Measurements from ENCODE around the gene CLASP1. TPM values are rescaled to one million over a fixed set of nuclear protein-coding genes. Genes with fewer than 3 reads are reported as not detected.

CLASP1 gene
- total RNA-seq, 4 donors from 2014 or later: 28.9 to 58.0 (median 41.9) TPM

GRCh38 chr2:121577381-121577780 lies 71.9 kb downstream of the CLASP1 start:
- H3K4me3 ChIP-seq: no peak overlapping the region
- no peak overlapping the region for H3K27ac ChIP-seq
- H3K9me3 ChIP-seq: no peaks in the 10 kb centered on the region
- H3K27me3 ChIP-seq: no peaks in the 10 kb centered on the region
- peaks cover 0 to 14% (median 0%) of the 10 kb centered on the region in 3 donors for H3K4me1 ChIP-seq
- DNase-seq: no peak
- TF ChIP-seq CTCF (IDR thresholded peaks at IDR 0.05) (no peak), POLR2A (IDR thresholded peaks at IDR 0.05) (no peak)
- H3K36me3 ChIP-seq: no peaks in the 10 kb centered on the region
- 85% methylated on average over 1 of the region's 1 CpG for WGBS, 2 donors
- intact Hi-C loops (cut with DNase I): no loop called here

- H3K4me1 ChIP-seq: peaks cover 0 to 14% (median 0%) of the 10 kb centered on the region in 3 donors
- TF ChIP-seq POLR2A (IDR thresholded peaks at IDR 0.05) (no peak), CTCF (IDR thresholded peaks at IDR 0.05) (no peak)
- no peak overlapping the region for H3K27ac ChIP-seq
- WGBS, 2 donors: 50 to 85% methylated on average over 1 of the region's 1 CpG
- no peak for DNase-seq
- intact Hi-C loops (cut with DNase I): no loop called here
- no peaks in the 10 kb centered on the region for H3K9me3 ChIP-seq
- no peaks in the 10 kb centered on the region for H3K27me3 ChIP-seq
- no peak overlapping the region for H3K4me3 ChIP-seq
- H3K36me3 ChIP-seq: peaks cover 0 to 10% (median 0%) of the 10 kb centered on the region in 3 donors
Measured at GRCh38 chr2:121576263-121576662, 73.0 kb downstream of the CLASP1 start.

GRCh38 chr2:121575800-121576199 lies 73.5 kb downstream of the CLASP1 start:
- no peak for TF ChIP-seq POLR2A (IDR thresholded peaks at IDR 0.05)
- TF ChIP-seq CTCF (IDR thresholded peaks at IDR 0.05): no peak
- intact Hi-C loops (cut with DNase I): no loop called here
- WGBS, 2 donors: 94 to 95% methylated on average over 3 of the region's 3 CpGs

GRCh38 chr2:121570667-121571055 lies 78.6 kb downstream of the CLASP1 start:
- H3K9me3 ChIP-seq: no peaks in the 10 kb centered on the region
- no peaks in the 10 kb centered on the region for H3K27me3 ChIP-seq
- H3K36me3 ChIP-seq: peaks cover 0 to 10% (median 0%) of the 10 kb centered on the region in 3 donors
- peaks cover 0 to 40% (median 3%) of the 10 kb centered on the region in 3 donors for H3K4me1 ChIP-seq
- no peak overlapping the region for H3K4me3 ChIP-seq
- DNase-seq: no peak
- intact Hi-C loops (cut with DNase I): no loop called here
- TF ChIP-seq CTCF (IDR thresholded peaks at IDR 0.05) (no peak), POLR2A (IDR thresholded peaks at IDR 0.05) (no peak)
- 45 to 59% methylated on average over 2 of the region's 2 CpGs for WGBS, 2 donors
- H3K27ac ChIP-seq: no peak overlapping the region

More at GRCh38 chr2:121575800-121576199, 73.5 kb downstream of the CLASP1 start:
- no peak overlapping the region for H3K27ac ChIP-seq
- H3K9me3 ChIP-seq: no peaks in the 10 kb centered on the region
- H3K27me3 ChIP-seq: no peaks in the 10 kb centered on the region
- H3K4me1 ChIP-seq: peaks cover 0 to 15% (median 0%) of the 10 kb centered on the region in 3 donors
- H3K4me3 ChIP-seq: no peak overlapping the region
- DNase-seq: no peak
- H3K36me3 ChIP-seq: peaks cover 0 to 10% (median 0%) of the 10 kb centered on the region in 3 donors

- H3K4me1 ChIP-seq: peaks cover 3 to 46% (median 8%) of the 10 kb centered on the region in 3 donors
- peaks cover 0 to 10% (median 0%) of the 10 kb centered on the region in 3 donors for H3K36me3 ChIP-seq
- DNase-seq: no peak
- 85 to 89% methylated on average over 2 of the region's 2 CpGs for WGBS, 2 donors
- intact Hi-C loops (cut with DNase I): no loop called here
- H3K4me3 ChIP-seq: no peak overlapping the region
- TF ChIP-seq CTCF (IDR thresholded peaks at IDR 0.05) (no peak), POLR2A (IDR thresholded peaks at IDR 0.05) (no peak)
- H3K27ac ChIP-seq: no peak overlapping the region
- no peaks in the 10 kb centered on the region for H3K9me3 ChIP-seq
- no peaks in the 10 kb centered on the region for H3K27me3 ChIP-seq
Measured at GRCh38 chr2:121570036-121570666, 79.1 kb downstream of the CLASP1 start.
